ENCODE data around the gene RECQL5.
"Not testable (repeated sequence)": the region's sequence is repeated elsewhere in the genome, so short reads cannot be mapped to it uniquely, and the experiment has no call there.

DNA sequence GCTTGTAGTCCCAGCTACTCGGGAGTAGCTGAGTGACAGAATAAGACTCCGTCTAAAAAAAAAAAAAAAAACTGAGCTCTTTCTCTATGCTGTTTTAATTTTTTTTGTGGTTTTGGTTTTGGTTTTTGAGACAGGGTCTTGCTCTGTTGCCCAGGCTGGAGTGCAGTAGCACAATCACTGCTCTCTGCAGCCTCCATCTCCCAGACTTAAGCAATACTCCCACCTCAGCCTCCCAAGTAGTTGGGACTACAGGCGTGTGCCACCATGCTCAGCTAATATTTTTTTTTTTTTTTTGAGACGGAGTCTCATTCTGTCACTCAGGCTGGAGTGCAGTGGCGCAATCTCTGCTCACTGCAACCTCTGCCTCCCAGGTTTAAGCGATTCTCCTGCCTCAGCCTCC, 83.8 kb downstream of the RECQL5 start:
- TF ChIP-seq ZNF274 (IDR thresholded peaks at IDR 0.05; ENCODE audit: low read depth, low read length); SUZ12 (IDR thresholded peaks at IDR 0.05; ENCODE audit: extremely low read depth, insufficient read depth, insufficient read length): not testable (repeated sequence)

Measured in NT2/D1 (cell line).